HG03135 (cell line): ENCODE measurements around the gene TMEM69.
"Not testable (repeated sequence)": the region's sequence is repeated elsewhere in the genome, so short reads cannot be mapped to it uniquely, and the experiment has no call there.

Source experiments
- ATAC-seq: cut with Tn5 transposase; IDR thresholded peaks from one replicate; pipeline ENCODE4 v1.9.1; 2021; ENCODE audit warnings: mild to moderate bottlenecking, moderate library complexity; ENCODE audit not compliant: unreplicated experiment

TMEM69 gene, protein sequence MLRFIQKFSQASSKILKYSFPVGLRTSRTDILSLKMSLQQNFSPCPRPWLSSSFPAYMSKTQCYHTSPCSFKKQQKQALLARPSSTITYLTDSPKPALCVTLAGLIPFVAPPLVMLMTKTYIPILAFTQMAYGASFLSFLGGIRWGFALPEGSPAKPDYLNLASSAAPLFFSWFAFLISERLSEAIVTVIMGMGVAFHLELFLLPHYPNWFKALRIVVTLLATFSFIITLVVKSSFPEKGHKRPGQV

DNA sequence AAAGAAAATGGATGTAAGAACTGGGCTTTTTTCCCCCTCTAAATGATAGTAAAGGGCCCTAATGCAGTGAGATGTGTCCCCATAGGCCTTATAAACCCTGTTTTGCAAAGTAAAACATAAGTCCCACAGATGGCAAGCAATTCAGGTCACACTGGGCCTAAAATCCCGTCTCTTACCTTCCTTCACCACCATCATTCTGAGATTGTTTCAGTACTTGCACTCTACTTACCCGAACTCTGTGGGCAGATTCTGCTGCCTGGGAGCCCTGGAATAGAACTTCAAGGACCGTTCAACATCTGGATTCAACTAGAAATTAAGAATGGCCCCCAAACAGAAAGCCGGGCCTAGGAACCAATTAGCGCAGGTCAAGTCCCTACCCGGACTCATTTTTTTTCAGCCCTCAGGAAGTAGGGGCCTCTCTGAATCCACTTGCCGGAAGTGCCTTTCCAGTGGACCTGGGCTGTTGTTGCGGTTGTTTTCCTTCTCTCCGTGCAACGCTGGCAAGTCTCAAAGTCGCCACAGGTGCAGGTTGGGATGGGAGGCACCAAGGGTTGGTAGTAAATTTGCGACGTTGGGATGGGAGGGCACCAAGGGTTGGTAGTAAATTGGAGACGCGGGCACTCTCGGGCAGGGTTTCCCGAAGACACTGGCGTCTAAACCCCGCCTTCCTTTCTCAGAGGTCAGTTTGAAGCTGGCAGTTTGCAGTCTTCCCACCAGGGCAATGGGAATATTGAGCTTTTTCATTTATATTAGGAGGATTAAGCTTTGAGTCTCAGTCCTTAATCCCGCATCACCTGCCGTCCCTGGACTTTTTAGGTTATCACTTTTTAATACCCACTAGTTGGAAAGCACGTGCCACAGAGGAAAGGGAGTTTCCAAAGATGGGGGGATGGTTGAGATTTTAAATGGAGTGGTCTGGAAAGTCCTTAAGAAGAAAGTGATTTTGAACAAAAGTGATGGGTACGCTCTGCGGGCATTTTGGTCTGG, at the start of gene TMEM69:
TMEM69 (plus strand) TSS at position 428 of the 987 bp plus-strand sequence. CDS start 2,888 bp downstream, outside the sequence.
- peak; percentile 24 for ATAC-seq

DNA sequence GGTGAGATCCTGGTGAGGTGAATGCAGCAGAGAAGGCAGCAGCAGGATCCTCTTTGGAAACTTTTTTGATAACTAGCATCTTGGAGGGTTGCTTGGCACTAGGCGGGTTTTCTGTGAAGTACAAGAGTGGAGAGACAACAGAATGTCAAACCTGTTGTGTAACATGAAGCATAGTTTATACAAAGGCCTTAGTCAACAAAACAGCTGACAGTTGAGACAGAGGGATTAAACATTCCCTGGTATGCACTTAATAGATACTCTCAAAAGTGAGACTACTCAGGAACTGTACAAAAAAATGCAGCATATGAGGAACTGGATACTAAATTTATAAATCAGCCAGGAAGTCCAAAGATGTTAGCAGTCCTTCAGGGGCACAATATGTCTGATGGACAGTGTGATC, 47.7 kb upstream of the TMEM69 start:
- no peak for ATAC-seq

DNA sequence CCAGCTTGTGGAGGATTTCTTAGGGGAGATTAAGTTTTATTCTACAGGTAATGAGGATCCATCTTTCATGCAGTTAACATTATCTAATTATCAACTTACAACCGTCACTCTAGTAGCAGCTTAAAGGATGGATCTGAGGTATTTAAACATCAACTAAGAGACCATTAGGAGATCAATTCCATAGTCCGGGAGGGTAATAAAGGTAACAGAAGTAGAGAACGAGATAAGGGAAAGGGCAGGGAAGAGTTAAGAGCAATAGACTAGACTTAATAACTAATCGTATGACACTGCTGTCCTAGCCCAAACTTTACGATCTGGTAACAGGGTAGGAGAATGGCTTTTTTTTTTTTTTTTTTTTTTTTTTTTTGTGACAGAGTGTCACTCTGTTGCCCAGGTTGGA, 44.7 kb upstream of the TMEM69 start:
- no peak for ATAC-seq

DNA sequence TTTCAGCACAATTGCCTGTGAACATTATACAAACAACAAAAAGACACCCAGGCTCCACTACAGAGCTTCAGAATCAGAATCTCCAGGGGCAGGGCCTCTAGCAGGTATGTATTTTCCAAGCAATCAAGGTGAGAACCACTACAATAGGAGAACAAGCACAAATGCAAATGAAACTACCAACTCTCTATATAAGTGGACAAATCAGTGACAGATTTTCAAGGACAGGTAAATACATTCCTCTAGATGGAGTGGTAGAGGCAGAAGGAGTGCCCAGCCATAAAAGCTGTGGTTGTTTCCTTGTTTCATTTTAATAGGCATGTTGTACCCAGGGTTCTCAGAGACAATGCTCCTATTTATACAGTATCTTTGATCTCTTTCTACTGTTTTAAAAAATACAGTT, 44.0 kb upstream of the TMEM69 start:
- no peak for ATAC-seq

DNA sequence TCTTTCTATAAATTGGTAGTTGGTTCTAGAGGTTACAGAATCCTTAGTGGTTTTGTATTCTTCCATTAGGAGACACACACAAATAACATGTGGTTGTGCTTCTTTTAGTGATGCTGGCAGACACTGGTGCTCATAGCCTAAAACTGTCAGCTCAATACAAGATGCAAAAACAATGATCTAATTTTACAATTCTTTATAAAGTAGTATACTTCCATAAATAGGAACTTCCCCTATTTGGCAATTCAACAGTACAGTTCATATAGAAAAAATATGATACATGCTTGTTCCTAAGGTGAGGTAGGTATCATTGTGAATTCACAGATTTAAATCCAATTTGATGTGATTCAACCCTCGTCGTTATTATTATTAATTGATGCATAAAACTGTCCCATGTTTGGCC, 43.3 kb upstream of the TMEM69 start:
- ATAC-seq, result no peak

DNA sequence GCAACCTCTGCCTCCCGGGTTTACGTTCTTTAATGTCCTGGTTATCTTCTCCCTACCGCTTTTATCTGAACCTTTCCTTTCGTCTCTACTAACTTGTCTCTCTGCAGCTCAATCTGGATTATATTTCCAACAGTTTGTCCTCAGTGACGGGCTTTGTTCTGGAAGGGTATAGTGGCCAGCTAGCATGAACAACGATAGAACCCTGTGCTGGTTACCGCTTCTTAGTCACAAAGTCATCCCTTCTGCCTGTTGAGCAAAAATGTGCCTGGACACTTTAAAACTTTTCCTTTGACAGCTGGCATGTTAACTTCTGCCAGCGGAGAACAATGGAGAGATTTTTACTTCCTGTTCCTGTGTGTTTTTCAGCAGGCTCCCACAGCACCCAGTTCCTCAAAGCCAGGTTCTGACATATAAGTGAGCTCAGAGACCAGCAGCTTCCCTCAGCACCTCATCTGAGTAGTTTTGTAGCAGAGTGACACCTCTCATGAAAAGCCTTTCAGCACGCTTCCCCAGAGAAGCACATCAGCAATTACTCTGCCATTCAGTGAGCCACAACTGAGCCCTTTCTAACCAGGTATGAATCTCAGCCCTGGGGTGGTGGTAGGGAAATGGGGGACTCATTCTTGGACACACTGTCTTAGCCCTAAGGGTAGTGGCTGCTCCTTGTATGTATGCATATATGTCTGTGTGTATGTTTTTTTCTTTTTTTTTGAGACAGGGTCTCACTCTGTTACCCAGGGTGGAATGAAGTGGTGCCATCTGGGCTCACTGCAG, 40.5 kb upstream of the TMEM69 start:
- ATAC-seq, result no peak

DNA sequence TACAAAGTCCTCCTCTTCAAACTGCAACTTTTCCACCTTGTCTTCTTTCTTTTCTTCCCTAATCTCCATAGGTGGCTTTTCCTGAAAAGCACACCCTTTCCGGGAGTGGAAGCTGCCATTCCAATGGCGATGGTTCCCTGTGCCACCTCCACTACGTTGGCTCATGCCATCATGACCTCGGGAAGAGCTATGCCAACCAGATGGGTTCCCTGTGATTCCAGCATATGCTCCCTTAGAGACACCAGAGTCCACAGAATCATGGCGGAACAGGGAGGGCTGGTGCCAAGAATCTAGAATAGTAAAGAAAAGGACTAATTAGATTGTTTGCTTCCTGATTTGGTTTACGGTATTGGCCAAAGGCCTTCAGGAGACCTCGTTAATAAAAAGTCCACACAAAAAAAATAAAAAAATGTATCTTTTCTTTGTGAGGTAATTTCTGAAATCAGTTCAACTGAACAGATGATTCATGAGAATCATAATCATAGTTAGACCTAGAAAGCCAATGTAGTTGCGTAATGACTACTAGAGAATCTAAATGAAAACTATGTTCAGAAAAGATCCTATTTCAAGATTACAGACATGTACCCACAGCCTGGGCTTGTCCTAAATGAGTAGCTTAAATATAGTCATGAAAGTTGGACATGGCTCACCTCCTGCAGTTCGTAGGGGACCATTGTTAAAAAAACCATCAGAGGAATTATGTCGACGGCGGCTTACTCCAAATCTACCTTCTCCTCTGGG, 33.3 kb upstream of the TMEM69 start:
- ATAC-seq, result no peak

DNA sequence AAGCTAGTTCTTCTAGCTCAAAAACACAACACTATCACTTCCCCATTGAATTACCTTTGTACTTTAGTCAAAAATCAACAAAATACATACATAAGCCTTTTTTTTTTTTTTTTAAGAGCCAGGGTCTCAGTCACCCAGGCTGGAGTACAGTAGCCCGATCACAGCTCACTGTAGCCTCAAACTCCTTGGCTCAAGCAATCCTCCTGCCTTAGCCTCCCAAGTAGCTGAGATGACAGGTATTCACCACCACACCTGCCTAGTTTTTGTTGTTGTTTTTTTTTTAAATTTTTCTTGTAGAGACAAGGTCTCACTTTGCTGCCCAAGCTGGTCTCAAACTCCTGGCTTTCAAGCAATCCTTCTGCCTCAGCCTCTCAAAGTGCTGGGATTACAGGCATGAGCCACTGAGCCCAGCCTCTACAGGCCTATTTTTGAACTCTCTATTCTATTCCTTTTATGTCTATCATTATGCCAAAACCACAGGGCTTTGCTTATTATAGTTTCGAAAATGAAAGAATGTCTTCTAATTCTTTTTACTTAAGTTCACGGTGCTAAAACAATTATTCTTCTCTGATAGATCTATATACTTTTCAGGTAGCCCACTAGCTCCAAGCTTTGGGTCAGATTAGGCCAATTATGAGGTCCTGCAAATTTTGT, 31.3 kb upstream of the TMEM69 start:
- no peak for ATAC-seq

DNA sequence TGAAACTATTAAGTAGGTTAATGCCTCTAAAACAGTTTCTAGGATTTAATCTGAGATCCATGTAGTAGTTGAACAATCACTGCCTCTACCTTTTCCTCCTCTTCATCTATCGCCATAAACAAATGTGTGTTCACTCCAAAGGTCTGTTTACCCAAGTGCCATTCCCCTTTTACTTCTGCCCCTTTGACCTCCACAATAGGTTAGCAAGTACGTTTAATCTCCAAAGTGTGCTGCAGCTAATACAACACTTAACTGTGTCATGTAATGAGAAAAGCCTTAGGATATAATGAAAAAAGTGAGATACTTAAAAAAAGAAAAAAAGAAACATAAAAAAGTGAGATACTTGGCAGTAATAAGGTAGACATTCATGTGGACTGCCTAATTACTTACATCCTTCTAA, 29.8 kb upstream of the TMEM69 start:
- ATAC-seq, result no peak

DNA sequence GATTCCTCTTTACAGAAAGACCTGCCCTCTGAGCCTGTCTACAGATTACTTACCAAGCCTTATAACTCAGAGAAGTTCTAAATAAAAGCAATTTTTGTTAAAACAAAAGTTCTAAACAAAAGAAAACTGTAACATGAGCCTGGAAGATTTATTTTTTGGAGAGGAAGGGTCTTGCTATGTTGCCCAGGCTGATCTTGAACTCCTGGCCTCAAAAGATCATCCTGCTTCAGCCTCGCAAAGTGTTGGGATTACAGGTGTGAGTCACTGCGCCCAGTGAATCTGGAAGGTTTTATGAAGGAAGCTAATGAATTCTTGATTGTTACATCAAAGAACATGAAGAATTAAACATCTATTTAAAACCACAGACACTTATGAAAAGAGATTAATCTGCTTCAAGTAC, 28.8 kb upstream of the TMEM69 start:
- no peak for ATAC-seq

DNA sequence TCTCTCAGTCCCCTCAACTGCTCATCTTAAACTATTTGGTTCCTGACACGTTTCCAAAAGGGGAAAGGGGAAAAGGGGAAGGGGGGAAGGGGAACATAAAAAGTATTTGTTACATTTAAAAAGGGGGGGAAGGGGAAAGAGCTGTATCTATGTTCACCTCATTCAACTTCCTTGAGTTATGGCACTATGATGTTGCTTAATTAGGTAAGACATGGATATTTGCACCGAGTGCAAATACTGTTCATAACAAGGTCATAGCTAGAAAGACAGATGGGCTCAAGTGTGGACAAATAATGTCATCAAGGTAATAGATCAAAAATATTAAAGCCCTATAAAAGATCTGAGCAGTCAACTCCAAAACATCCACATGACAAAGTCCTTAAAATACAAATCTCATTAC, 27.6 kb upstream of the TMEM69 start:
- no peak for ATAC-seq

DNA sequence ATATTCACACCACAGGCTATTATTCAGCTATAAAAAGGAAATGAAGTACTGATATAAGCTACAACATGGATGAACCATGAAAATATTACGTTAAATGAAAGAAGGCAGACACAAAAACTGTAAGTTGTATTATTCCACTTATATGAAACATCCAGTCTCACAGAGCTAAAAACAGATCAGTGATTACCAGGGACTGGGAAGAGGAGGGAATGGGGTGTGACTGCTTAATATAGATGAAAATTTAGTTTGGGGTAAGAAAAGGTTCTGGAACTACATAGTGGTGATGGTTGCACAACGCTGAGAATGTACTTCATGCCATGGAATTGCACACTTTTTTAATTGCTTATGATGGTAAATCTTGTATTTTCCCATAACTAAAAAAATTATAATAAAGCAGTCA, 21.1 kb upstream of the TMEM69 start:
- ATAC-seq, result no peak

DNA sequence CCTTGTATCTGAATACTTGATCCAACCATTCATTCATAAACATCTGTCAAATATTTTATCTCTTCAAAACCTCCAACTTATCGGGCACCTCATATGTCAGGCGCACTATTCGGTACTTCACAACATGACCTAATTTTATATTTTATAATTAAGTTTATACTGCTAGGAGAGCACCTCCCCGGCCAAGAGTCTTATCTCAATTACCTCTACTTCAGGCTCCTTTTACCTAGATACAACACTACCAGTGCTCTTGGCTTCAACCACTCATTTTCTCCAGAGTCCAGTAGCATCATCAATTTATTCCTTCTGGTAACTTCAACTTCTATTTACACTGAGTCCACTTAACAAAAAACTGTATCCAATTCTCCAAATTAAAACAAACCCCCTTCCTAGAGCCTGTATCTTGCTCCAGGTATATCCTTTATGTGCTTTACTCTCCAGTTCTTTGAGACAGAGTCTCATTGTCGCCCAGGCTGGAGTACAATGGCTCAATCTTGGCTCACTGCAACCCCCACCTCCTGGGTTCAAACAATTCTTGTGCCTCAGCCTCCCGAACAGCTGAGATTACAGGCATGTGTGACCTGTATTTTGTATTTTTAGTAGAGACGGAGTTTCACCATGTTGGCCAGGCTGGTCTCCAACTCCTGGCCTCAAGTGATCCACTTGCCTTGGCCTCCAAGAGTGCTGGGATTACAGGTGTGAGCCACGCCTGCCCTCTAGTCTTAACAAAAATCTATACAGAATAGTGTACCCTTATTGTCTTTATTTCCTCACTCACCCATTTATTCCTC, 20.5 kb upstream of the TMEM69 start:
- no peak for ATAC-seq

DNA sequence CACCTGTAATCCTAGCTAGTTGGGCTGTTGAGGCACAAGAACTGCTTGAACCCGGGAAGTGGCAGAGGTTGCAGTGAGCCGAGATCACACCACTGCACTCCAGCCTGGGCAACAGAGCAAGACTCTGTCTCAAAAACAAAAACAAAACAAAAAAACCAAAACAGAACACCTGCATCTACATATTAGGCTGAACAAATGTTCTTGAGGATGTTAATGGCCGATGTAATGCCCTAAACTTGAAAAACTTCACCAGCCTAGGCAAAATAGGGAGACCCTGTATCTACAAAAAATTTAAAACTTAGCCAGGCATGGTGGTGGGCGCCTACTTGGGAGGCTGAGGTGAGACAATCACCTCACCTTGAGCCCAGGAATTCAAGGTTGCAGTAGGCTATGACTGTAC, 19.5 kb upstream of the TMEM69 start:
- no peak for ATAC-seq

DNA sequence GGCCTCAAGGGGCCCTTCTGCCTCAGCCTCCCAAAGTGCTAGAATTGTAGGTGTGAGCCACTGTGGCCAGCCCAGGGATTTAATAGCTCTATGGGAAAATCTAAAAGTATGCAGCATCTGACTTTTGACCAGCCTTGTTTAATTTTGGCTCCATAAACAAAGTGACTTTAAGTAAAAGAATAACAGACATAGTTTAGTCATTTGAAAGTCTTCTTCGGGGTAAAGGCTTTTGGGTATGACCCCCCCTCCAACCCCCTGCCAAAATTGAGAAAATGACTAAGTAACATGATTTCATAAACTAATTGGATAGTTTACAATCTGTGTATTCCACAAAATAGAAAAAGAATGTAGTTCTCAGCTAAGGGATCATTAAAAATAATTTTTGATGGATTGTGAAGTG, 18.6 kb upstream of the TMEM69 start:
- no peak for ATAC-seq

DNA sequence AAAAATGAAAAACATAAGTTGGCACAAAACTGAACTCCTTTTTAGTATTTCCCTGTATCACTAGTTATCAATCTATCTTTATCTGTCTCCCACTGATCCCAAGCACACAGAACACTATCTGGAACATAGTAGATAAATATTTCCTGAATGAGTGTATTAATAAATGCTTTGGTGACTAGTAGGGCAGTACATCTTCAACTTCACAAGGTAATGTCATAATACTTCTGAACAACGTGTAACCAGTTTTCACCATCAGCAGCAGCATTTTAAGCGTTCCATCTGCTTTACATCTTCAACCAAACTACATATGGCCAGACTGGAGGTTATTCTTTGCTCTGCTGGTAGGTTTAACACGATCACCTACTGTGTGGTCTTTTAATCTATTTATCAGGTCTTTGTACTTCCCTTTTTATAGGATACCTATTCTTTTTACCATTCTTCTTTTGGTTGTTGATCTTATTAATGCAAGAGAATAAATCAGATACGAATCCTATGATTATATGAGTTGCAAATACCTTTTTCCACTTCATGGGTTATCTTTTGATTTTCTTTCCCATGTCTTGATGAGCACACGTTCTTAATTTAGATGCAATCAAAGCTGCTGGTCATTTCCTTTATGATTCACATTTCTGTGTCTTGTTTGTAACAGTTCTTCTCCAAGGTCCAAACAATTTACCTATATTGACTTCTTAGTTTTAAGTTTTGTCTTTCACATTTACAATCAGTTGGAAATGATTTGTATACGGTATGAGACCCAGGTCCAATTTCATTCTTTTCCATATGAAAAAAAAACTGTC, 17.9 kb upstream of the TMEM69 start:
- ATAC-seq, result no peak

DNA sequence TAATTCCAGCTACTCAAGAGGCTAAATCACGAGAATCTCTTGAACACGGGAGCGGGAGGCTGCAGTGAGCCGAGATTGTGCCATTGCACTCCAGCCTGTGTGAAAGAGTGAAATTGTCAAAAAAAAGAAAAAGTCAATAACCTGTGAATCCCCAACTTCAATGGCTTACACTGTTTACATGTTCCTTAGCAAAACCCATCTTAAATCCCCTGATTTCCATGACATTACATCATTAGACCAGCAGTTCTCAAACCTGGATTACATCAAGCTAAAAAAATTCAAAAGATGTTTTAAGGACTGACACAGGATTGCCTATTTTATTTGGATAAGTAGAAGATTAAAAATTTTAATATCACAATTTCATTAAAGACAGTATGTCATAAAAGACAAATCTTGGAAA, 14.0 kb upstream of the TMEM69 start:
- ATAC-seq, result no peak

DNA sequence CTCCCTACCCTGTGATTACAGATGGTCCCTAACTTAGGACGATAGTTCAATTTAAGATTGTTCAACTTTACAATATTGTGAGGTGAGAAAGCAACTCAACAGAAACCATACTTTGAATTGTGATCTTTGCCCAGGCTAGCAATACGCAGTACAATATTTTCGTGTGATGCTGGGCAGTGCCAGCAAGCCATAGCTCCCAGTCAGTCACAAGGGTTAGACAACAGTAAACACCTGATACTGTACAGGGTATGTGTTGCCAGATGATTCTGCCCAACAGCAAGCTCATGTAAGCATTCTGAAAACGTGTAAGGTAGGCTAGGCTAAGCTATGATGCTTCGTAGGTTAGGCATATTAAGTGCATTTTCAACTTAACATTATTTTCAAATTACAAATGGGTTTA, 13.5 kb upstream of the TMEM69 start:
- no peak for ATAC-seq

DNA sequence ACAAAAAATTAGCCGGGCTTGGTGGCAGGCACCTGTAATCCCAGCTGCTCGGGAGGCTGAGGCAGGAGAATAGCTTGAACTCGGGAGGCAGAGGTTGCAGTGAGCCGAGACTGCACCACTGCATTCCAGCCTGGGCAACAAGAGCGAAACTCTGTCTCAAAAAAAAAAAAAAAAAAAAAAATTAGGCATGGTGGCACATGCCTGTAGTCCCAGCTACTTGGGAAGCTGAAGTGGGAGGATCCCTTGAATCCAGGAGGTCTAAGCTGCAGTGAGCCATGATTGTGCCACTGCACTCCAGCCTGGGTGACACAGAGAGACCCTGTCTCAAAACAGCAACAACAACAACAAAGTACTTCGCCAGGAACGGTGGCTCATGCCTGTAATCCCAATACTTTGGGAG, 11.4 kb upstream of the TMEM69 start:
- not testable (repeated sequence) for ATAC-seq
